OCI-LY3 (cell line): ENCODE measurements around the gene SHANK2.

Source experiments
- EZH2phosphoT487 ChIP-seq: fragments of 200-600 bp; shearing (Covaris generic); IDR thresholded peaks from 2 replicates; pipeline ENCODE4 v1.6.1; 2018; ENCODE audit warnings: antibody characterized with exemption, mixed run types, low read depth
- TF ChIP-seq, protein P1 (sequence below): fragments of 200-600, 300-600 bp; sonication (generic); IDR thresholded peaks from 2 replicates; pipeline ENCODE4 v1.5.1; 2014; ENCODE audit warnings: antibody characterized with exemption, low read length, low read depth

DNA sequence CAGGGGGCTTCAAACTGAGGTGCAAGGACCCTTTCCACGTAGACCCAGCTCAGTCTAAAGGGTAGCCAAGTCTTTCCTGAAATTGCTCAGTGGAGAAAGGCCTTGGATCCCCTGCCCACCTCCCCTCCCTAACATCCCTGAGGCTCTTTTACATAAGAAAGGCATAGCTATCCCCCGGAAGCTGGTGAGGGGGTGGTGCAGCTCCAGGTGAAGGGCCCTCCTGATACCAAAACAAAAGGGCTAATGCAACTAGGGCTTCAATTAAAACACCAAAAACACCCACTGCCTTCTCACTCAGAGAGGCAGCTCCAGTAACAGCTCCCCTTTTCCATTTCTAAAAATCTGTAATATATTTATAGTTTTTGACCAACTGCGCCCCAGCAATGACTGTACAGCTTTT, 5.8 kb downstream of the SHANK2 start:
- TF ChIP-seq, protein P1, sequence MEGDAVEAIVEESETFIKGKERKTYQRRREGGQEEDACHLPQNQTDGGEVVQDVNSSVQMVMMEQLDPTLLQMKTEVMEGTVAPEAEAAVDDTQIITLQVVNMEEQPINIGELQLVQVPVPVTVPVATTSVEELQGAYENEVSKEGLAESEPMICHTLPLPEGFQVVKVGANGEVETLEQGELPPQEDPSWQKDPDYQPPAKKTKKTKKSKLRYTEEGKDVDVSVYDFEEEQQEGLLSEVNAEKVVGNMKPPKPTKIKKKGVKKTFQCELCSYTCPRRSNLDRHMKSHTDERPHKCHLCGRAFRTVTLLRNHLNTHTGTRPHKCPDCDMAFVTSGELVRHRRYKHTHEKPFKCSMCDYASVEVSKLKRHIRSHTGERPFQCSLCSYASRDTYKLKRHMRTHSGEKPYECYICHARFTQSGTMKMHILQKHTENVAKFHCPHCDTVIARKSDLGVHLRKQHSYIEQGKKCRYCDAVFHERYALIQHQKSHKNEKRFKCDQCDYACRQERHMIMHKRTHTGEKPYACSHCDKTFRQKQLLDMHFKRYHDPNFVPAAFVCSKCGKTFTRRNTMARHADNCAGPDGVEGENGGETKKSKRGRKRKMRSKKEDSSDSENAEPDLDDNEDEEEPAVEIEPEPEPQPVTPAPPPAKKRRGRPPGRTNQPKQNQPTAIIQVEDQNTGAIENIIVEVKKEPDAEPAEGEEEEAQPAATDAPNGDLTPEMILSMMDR: no peak
- TF ChIP-seq EZH2phosphoT487: no peak
